BJ (cell line): ENCODE data around the gene BEAN1. TPM values are rescaled to one million over a fixed set of nuclear protein-coding genes. Genes with fewer than 3 reads are reported as not detected.
"Not testable (repeated sequence)": the region's sequence is repeated elsewhere in the genome, so short reads cannot be mapped to it uniquely, and the experiment has no call there.

Experiments
- CTCF ChIA-PET: fragments of 350-600 bp; formaldehyde crosslinking; extraction: SDS; loops from one replicate; lab custom pipeline; 2021; ENCODE audit warnings: antibody characterized with exemption, inconsistent platforms; lab: Yijun Ruan, JAX
- POLR2A ChIA-PET: fragments of 300-600 bp; sonication (Branson Sonifier 250); formaldehyde crosslinking; extraction: SDS; loops from one replicate; lab custom pipeline; 2021; ENCODE audit warnings: antibody characterized with exemption; lab: Charles Lee
- DNase-seq: peaks from one replicate; pipeline ENCODE4 v3.0.0-alpha.2; 2011; ENCODE audit warnings: low read depth
- H3K27me3 ChIP-seq: 2 replicates; pipeline ENCODE4 v1.6.0; 2011; ENCODE audit warnings: low read length; ENCODE audit not compliant: control insufficient read depth, insufficient read depth
- H3K36me3 ChIP-seq: 2 replicates; pipeline ENCODE4 v1.5.1; 2011; ENCODE audit warnings: low read length; ENCODE audit not compliant: control insufficient read depth, insufficient read depth
- H3K4me3 ChIP-seq: 2 replicates; pipeline ENCODE4 v1.5.1; 2011; ENCODE audit warnings: low read depth, mild to moderate bottlenecking, control low read depth, low read length
- CTCF ChIP-seq: IDR thresholded peaks from 2 replicates; pipeline ENCODE4 v1.5.1; 2011; ENCODE audit warnings: low read depth, mild to moderate bottlenecking, control low read depth, inconsistent platforms, low read length, moderate library complexity; ENCODE audit not compliant: insufficient read depth
- polyA plus RNA-seq: library from polyadenylated mRNA; depleted of rRNA; stranded (reverse); fragments of >200 nt; gene quantifications from 2 replicates; pipeline ENCODE4 v1.2.3, GENCODE V29; 2011

BEAN1 gene
- polyA plus RNA-seq, 1 experiment: not detected

DNA sequence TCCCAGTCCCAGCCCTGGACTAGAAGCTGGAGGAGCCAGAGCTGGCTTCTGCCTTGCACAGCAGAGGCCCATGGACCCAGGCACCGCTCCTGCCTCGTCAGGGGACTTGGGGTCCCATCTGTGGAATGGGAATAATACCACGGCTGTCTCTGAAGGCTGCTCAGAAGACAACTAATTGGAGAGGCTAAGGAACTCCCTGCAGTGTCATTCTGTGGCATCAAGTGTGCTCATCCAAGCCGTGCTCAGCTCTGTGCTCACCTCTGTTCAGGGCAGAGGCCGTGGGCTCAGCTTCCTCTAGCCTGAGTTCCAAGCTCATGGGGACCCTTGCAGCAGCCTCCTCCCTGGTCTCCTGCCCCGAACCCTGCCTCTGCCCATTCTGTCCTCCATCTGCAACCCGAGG, 31.8 kb downstream of the BEAN1 start:
- TF ChIP-seq CTCF: no peak
- ChIA-PET POLR2A (no interaction called here), CTCF (interaction anchor here (1.5 kb wide), 1 partner anchor 8 kb away, joined by 3 read pairs; no protein-coding TSS in a partner anchor)
- no peak for DNase-seq
- Histone ChIP-seq H3K27me3 (peaks cover 19% of the 10 kb centered on the region), H3K36me3 (no peaks in the 10 kb centered on the region), H3K4me3 (no peak overlapping the region)

DNA sequence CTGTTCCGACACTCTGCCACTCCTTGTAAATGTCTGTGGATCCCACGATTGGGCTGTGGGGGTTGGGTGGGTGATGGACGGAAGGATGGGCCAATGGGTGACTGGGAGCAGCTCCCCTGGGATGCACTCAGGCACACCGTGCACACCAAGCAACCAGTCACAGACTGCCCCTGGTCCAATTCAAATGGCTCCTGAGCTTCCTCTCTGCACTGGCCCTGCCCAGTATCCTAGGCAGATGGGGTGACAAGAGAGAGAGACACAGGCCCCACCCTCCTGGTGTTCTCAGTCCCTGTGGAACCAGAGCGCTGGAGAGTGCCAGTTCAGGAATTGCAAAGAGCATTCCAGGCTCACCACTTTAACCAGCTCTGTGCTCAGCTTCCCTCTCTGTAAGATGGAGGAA, 32.8 kb downstream of the BEAN1 start:
- H3K36me3 ChIP-seq: no peaks in the 10 kb centered on the region
- TF ChIP-seq CTCF: no peak
- ChIA-PET CTCF (interaction anchor here (1.4 to 1.5 kb wide), 2 partner anchors 9 to 53 kb away, joined by 3 read pairs; no protein-coding TSS in a partner anchor), POLR2A (no interaction called here)
- H3K27me3 ChIP-seq: peaks cover 17% of the 10 kb centered on the region
- no peak overlapping the region for H3K4me3 ChIP-seq
- no peak for DNase-seq

DNA sequence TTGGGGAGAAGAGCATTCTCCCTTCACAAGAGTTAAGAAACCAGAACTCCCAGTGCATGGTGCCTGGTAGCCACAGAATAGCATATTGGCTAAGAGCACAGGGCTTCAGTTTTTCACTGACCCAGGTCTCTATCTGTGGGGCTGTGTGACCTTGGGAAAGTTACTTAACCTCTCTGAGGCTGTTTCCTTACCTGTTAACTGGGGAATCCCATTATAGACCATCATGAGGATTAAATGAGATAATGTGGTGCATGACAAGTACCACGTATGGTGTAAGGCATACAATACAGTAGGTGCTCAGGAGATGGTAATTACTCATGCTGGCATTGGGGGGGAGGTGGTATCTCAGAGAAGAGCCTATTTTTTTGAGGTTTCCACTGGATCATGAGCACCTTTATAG, 33.6 kb downstream of the BEAN1 start:
- no peak for DNase-seq
- CTCF ChIA-PET: interaction anchor here (0.6 to 1.5 kb wide), 4 partner anchors 10 to 54 kb away, joined by 3 read pairs; no protein-coding TSS in a partner anchor
- no peak overlapping the region for H3K4me3 ChIP-seq
- POLR2A ChIA-PET: no interaction called here
- H3K27me3 ChIP-seq: peaks cover 16% of the 10 kb centered on the region
- no peaks in the 10 kb centered on the region for H3K36me3 ChIP-seq
- TF ChIP-seq CTCF: no peak

- no peak for DNase-seq
- Histone ChIP-seq H3K27me3 (peaks cover 12% of the 10 kb centered on the region), H3K36me3 (no peaks in the 10 kb centered on the region), H3K4me3 (no peak overlapping the region)
- ChIA-PET POLR2A (no interaction called here), CTCF (interaction anchor here (0.9 to 1.5 kb wide), 2 partner anchors 12 to 13 kb away, joined by 3 to 5 read pairs; no protein-coding TSS in a partner anchor)
- no peak for TF ChIP-seq CTCF
Measured at GRCh38 chr16:66462912-66463311, 35.8 kb downstream of the BEAN1 start.

- POLR2A ChIA-PET, H3K36me3 ChIP-seq, H3K4me3 ChIP-seq, DNase-seq: not testable (repeated sequence)
- peaks cover 13% of the 10 kb centered on the region for H3K27me3 ChIP-seq
- CTCF ChIA-PET: interaction anchor here (1.1 kb wide), 1 partner anchor 13 kb away, joined by 3 read pairs; no protein-coding TSS in a partner anchor
Measured at GRCh38 chr16:66465946-66466345, 38.9 kb downstream of the BEAN1 start.

GRCh38 chr16:66466636-66467035, 39.5 kb downstream of the BEAN1 start:
- POLR2A ChIA-PET: not testable (repeated sequence)

More at GRCh38 chr16:66466636-66467035, 39.5 kb downstream of the BEAN1 start:
- H3K27me3 ChIP-seq: peaks cover 13% of the 10 kb centered on the region
- H3K4me3 ChIP-seq, H3K36me3 ChIP-seq, DNase-seq, CTCF ChIA-PET: not testable (repeated sequence)
